Endodermal cell (in vitro differentiated cells): ENCODE measurements around the gene ENO4. TPM values are rescaled to one million over a fixed set of nuclear protein-coding genes. Genes with fewer than 3 reads are reported as not detected.

Experiments
- DNase-seq: peaks from one replicate; pipeline ENCODE4 v3.0.0-alpha.2; 2017
- H3K27ac ChIP-seq: 2 replicates; pipeline ENCODE4 v1.5.1; 2013; ENCODE audit warnings: mild to moderate bottlenecking, low read depth, low read length, moderate library complexity
- H3K27me3 ChIP-seq: 2 replicates; pipeline ENCODE4 v1.6.1; 2013; ENCODE audit warnings: mild to moderate bottlenecking, low read length, moderate library complexity; ENCODE audit not compliant: insufficient read depth, control insufficient read depth, poor library complexity, severe bottlenecking
- H3K36me3 ChIP-seq: 2 replicates; pipeline ENCODE4 v1.7.0; 2013; ENCODE audit warnings: mild to moderate bottlenecking, low read length, moderate library complexity; ENCODE audit not compliant: control insufficient read depth, insufficient read depth
- H3K4me1 ChIP-seq: one replicate; pipeline ENCODE4 v1.7.0; 2013; ENCODE audit warnings: low read length; ENCODE audit not compliant: control insufficient read depth, insufficient read depth
- H3K4me3 ChIP-seq: 2 replicates; pipeline ENCODE4 v1.5.1; 2013; ENCODE audit warnings: mild to moderate bottlenecking, low read length, moderate library complexity
- H3K9ac ChIP-seq: 2 replicates; pipeline ENCODE4 v1.6.1; 2013; ENCODE audit warnings: mild to moderate bottlenecking, low read length, moderate library complexity; ENCODE audit not compliant: poor library complexity, severe bottlenecking; ENCODE audit errors: extremely low read depth
- H3K9me3 ChIP-seq: 2 replicates; pipeline ENCODE4 v1.6.1; 2013; ENCODE audit warnings: mild to moderate bottlenecking, low read length, moderate library complexity; ENCODE audit not compliant: control insufficient read depth
- H3K27ac Mint-ChIP-seq: 2 replicates; pipeline ENCODE4 v1.8.0; 2020; ENCODE audit warnings: mixed read lengths
- H3K27me3 Mint-ChIP-seq: 2 replicates; pipeline ENCODE4 v1.8.0; 2021; ENCODE audit warnings: mild to moderate bottlenecking, mixed read lengths; ENCODE audit not compliant: insufficient read depth
- H3K36me3 Mint-ChIP-seq: 2 replicates; pipeline ENCODE4 v1.8.0; 2020; ENCODE audit warnings: low read depth, mixed read lengths
- H3K4me1 Mint-ChIP-seq: 2 replicates; pipeline ENCODE4 v1.8.0; 2020; ENCODE audit warnings: mixed read lengths
- H3K4me3 Mint-ChIP-seq: 2 replicates; pipeline ENCODE4 v1.8.0; 2020; ENCODE audit warnings: mild to moderate bottlenecking, moderate library complexity, mixed read lengths
- H3K9me3 Mint-ChIP-seq: 2 replicates; pipeline ENCODE4 v1.8.0; 2020; ENCODE audit warnings: mild to moderate bottlenecking, mixed read lengths
- CTCF ChIP-seq: fragments of 200-600 bp; sonication (generic); conservative IDR thresholded peaks from 2 replicates; pipeline ENCODE4 v1.5.0; 2021; ENCODE audit warnings: antibody characterized with exemption, mild to moderate bottlenecking
- WGBS, 2 experiments: methylation state at CpG; one replicate each; pipeline versions ENCODE4 v1.1.5 to v1.1.7; 2013; ENCODE audit warnings: missing lambda C conversion rate in 2 of 2, mixed read lengths in 1 of 2; ENCODE audit not compliant: insufficient coverage in 1 of 2, insufficient read length in 1 of 2; 5-methylcytosine and 5-hydroxymethylcytosine counted together
- total RNA-seq, 2 donors: library from RNA; stranded (reverse); fragmentation: NEBNext Ultra II Directional in 1 of 2; extraction: Animal tissue kit (Norgen Biotek cat#: 25700) in 1 of 2; gene quantifications; 2 replicates in 1 of 2; 3 replicates in 1 of 2; pipeline ENCODE4 v1.2.1, GENCODE V29; 2021

Gene ENO4
- total RNA-seq, 2 donors from 2014 or later: 1.1 to 2.2 TPM

- H3K9ac ChIP-seq: no peak overlapping the region
- H3K27me3 ChIP-seq: no peaks in the 10 kb centered on the region
- TF ChIP-seq CTCF: no peak
- DNase-seq: no peak
- H3K27ac ChIP-seq: no peak overlapping the region
- 84% methylated on average over 4 of the region's 4 CpGs; no CpG with 5 or more reads in 1 of the 2 experiments for WGBS, 2 experiments
- peaks cover 6% of the 10 kb centered on the region for H3K9me3 ChIP-seq
- Mint-ChIP-seq H3K27me3 (no peaks in the 10 kb centered on the region), H3K27ac (no peak overlapping the region), H3K4me1 (peaks cover 34% of the 10 kb centered on the region), H3K36me3 (no peaks in the 10 kb centered on the region), H3K4me3 (no peak overlapping the region), H3K9me3 (peaks cover 7% of the 10 kb centered on the region)
- no peak overlapping the region for H3K4me3 ChIP-seq
- H3K4me1 ChIP-seq: peaks cover 11% of the 10 kb centered on the region
- no peaks in the 10 kb centered on the region for H3K36me3 ChIP-seq
Observed at GRCh38 chr10:116868722-116869121, 19.4 kb downstream of the ENO4 start.

DNA sequence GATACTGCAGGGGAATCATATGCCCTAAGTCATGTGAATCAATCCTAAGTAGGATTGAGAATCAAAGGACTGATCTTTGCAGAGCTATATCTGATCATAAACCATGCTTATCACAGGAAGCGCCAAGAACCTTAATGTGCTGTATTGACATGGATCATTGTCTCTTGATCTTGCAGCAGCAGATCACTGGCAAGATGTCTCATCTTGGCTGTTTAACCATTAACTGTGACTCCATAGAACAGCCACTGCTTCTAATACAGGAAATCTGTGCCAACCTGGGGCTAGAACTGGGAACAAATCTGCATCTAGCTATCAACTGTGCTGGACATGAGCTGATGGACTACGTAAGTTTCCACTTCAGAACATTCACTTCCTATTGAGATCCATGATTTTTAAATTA, 21.6 kb downstream of the ENO4 start:
- Mint-ChIP-seq H3K4me1 (peaks cover 36% of the 10 kb centered on the region), H3K27me3 (no peaks in the 10 kb centered on the region), H3K9me3 (peaks cover 7% of the 10 kb centered on the region), H3K36me3 (no peaks in the 10 kb centered on the region), H3K4me3 (no peak overlapping the region), H3K27ac (no peak overlapping the region)
- Histone ChIP-seq H3K4me1 (peaks cover 11% of the 10 kb centered on the region), H3K36me3 (no peaks in the 10 kb centered on the region), H3K9ac (no peak overlapping the region), H3K27ac (no peak overlapping the region), H3K9me3 (peaks cover 6% of the 10 kb centered on the region), H3K27me3 (no peaks in the 10 kb centered on the region), H3K4me3 (no peak overlapping the region)
- DNase-seq: no peak
- TF ChIP-seq CTCF: no peak
- 76 to 98% methylated on average over 2 of the region's 2 CpGs for WGBS, 2 experiments

DNA sequence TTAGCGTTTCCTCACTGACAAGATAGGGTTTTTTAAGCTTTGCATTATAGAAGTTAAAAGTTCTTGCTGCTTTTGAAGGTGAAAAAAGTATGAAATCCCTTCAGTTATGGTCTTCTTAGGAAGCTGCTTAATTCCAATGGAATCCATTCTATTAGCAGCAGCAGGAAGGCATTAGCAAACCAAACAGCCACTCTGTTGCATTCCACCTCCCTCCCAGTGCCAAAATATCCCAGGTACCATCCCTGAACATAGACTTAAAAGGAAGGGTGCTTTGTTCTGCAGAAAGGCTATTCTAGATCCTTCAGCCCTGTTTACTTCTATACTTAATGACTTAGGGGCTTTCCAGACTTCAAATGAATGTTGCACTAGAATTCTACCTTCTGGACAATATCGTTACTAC, 23.8 kb downstream of the ENO4 start:
- no peak overlapping the region for H3K4me3 Mint-ChIP-seq
- Histone ChIP-seq H3K36me3 (no peaks in the 10 kb centered on the region), H3K27ac (no peak overlapping the region), H3K4me3 (no peak overlapping the region), H3K4me1 (peaks cover 11% of the 10 kb centered on the region), H3K27me3 (no peaks in the 10 kb centered on the region), H3K9me3 (peaks cover 6% of the 10 kb centered on the region), H3K9ac (no peak overlapping the region)
- H3K36me3 Mint-ChIP-seq: no peaks in the 10 kb centered on the region
- no peak for TF ChIP-seq CTCF
- peaks cover 36% of the 10 kb centered on the region for H3K4me1 Mint-ChIP-seq
- H3K27me3 Mint-ChIP-seq: no peaks in the 10 kb centered on the region
- 55 to 60% methylated on average over 1 to 2 of the region's 2 CpGs for WGBS, 2 experiments
- H3K9me3 Mint-ChIP-seq: peaks cover 7% of the 10 kb centered on the region
- DNase-seq: no peak
- no peak overlapping the region for H3K27ac Mint-ChIP-seq
